Stimulated activated CD4-positive, alpha-beta T cell treated with anti-CD3 and anti-CD28 coated beads, TNF-alpha, amount 100 ng/mL, for 48 hours (primary cell): ENCODE measurements around the gene MAPK8.

ENCODE experiments used
- DNase-seq, 3 donors: peaks; one replicate each; pipeline ENCODE4 v3.0.0-alpha.2; 2020; ENCODE audit warnings: low read depth in 3 of 3

MAPK8 gene

DNA sequence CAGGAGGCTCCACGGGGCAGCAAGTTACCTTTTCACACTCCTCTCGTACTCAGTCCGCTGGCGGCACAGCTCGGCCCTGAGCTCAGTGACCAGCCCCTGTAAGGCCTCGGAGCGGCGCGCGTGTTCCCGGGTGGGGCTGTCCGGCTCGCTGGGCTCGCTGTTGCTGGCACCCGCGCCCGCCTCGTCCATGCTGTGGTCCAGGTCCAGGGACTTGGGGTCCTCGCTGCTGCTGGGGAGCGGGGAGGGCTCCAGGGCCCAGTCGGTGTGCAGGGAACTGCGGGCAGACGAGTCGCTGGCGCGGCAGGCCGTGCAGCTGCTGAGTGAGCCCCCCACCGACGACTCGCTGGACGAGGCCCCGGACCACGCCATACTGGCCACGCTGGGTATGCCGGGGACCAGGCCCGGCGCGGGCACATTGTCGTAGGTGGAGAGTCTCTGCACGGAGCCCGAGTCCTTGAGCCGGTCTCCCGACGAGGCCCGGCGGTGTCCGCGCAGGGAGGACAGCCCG, 143.8 kb downstream of the MAPK8 start:
- DNase-seq = no peak

DNA sequence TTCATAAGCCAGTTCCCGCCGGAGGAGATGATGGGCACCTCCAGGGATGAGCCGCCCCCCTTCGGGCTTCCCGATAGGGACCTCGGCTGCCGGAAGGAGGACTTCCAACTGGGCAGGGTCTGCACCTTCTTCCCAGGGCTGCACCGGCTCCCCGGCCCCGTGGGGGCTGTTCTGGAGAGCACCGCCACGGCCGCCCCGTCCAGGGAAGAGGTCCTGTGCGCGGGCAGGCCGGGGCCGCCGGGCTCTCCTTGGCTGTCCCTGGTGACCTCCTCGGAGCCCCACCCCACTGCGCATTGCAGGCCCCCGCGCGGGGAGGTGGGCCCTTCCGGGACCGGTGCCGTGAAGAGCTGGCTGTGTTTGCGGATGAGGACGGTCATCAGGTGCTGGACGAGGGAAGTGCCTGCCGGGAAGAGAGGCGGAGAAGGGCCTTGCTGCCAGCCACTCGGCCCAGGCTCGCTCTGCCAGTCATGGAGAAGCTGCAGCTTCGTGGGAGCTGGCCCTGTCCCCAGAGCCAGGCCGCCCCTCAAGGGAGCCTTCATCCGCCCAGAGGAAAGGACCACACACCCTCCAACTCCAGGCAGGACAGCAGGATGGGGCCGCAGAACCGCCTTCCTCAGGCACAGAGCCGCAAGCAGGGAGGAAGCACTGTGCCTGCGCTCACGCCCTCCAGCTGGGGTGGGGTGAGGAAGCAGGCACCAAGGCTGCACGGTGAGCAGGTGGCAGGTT, 144.4 kb downstream of the MAPK8 start:
- DNase-seq = no peak

DNA sequence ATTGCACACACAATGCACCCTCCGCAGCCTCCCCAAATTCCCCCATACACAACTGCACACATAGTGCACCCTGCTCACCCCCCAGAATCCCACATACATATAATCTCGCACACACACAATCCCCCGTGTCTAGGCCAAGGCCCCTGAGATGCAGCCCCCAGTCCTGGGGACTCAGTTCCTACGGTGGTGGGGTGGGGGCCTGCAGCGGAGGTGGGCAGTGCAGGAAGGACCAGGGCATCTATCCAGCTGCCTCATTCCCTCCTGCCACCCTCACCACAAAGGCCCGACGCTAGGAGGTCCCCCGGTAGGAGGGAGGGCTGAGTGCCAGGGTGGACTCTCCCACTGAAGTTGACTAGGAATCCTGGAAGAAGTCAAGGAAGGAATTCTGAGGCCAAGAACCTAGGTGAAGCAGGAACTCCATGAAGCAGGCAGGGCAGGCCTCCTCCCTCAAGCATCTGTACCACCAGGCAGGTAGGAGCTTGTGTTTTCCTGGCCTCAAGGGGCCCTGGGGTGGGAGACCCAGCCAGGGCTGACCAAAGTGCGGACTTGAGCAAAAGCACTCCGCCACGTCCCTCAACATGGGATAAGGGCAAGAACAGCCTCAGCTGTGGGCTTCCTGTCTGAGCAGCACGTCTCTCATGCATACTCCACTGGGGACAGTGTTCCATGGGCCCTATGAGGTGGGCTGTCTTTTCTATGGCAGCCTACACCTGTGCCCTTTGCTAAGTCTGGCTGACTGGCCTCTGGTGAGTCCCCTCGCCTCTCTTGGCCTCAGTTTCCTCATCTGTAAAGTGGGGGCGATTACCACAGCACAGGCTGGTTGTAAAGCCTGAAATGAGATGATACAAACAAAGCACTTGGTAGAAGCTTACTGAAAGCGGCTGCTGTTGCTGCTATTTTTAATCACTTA, 145.7 kb downstream of the MAPK8 start:
- DNase-seq = no peak

DNA sequence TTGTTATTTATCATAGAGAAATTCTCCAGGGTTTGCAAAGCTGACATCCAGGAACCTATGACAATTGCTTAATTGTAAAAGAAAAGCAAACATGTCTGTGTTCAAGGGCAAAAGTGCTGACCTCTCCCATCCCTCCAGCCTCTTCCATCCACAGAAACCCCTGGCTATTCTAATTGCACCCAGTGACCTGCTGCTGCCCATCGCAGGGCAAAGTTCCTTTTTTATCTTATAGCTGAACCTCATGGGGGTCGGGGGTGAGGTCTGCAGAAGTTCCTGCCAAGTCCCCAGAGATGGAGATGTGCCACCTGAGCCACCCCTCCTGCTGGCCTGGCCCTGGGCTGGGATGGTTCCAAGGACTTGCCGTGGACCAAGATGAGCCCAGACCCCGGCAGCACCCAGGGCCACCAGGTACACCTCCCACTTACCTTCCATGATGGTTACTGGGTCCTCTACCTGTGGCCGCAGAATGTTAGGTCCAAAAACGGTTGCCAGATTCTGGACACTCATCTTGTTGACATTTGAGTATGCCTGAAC, 146.5 kb downstream of the MAPK8 start:
- no peak for DNase-seq

DNA sequence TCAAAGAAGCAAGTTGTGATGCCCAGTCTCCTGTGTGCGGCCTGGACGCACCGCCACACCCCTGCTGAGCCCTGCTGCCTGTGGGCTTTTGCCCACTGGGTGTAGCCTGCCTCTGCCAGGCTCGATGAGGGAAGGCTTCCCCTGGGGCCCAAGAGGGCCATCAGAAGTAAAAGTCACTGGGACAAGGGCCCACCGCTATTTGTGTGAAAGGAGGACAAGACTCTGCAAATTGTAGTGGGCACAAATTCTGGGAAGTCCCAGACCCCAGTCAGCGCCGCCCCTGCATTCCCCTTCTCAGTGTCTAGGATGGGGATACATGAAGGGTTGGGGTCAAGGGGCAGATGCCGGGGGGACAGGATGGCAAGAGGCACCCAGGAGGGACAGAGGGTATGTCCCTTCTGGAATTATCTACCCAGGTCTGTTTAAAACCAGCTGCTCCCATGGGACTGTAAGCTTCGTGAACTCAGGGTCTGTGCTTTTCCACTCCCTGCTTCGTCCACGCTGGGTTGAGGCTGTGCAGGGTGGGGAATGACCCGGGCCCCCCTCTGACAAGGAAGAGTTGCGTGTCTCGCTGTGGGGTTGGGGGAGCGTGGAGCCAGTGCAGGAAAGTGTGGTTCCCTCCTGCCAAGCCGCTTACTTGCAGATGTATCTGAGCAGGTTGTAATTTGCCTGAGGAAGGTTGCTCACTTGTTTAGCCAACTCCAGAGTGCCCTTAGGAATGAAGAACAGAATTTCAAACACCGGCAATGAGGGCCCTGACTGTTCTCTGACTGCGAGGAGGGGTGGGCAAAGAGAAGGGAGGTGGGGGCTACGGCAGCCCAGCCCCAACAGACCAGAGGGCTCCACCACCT, 147.2 kb downstream of the MAPK8 start:
- no peak for DNase-seq

DNA sequence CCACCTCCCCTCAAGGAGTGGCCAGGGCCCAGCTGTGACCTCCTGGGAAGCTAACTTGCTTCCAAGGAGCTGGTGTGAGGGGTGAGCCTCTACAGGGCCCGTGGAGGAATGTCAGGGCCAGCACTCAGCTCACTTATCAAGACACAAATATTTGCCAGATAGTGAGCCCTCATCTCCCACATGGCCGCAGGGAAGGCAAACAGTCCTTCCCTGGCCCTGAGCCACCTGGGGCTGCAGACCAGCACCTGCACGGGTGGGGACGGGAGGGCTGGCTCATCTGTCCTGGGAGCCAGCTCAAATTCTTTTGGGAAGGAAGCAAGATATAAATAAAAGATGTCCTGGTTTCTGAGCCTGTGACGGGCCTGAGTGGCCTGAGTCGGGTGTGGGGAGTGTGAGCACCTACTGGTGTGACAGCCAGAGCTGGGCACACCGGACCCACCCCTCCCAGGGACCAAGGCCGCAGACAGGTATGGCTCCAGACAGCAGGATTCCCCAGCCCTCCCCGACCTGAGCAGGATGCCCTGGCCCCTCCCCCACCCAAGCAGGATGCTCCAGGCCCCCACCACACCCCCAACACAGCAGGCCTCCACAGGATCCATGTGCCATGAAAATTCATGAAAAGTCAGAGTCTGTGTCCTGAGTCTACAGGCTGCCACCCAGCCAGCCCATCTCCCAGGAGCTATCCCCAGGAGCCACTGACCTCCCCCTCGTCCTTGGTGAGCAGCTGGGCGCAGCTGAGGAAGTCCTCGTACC, 148.0 kb downstream of the MAPK8 start:
- no peak for DNase-seq

DNA sequence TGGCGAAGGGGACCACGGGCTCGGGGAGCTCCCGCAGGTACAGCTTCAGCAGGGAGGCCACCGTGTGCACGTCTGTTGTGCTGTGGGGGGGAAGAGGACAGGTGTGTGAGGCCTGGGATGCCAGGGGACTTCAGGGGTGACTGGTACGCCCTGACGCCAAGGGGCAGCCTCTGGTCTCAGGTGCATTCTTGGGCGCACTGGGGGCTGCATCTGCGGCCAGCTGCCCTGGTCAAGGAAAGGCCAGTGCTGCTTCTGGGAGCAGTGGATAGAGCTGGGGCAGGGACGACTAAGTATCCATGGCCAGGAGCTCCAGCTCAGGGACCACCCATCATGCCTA, 148.5 kb downstream of the MAPK8 start:
- DNase-seq = no peak

DNA sequence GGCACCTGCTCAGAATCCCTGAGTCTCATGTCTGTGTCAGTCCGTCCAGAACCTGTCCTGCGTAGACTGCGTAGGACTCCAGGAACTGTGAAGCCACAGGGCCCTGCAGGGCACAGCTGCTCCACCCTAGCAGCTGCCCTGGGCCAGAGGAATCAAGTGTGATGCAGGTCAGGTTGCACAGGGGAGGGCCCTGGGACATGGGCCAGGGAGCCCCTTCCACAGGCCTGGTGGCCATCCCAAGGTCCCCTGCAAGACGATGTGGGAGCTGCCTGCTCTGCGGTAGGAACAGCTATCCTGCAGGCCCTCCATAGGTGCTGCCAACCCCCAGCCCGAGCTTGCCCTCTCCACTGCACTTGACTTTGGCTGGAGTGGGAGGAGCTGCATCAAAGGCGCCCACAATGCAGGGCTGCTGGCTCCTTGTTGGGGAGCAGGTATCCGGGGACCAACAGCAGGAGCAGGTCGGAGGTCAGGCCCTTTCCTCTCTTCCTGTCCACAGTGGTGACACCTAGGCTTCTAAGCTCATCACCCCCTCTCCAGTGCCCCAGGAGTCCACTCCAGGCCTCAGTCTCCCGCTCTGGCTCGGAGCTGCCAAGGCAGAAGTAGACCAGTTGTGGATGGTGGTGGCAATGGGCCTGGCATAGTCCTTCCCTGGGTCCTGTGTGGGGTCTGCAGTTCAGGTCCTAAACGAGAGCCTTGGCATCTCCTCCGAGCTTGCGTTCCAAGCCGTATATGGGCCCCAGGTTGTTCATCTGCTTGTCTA, 149.1 kb downstream of the MAPK8 start:
- DNase-seq = no peak

DNA sequence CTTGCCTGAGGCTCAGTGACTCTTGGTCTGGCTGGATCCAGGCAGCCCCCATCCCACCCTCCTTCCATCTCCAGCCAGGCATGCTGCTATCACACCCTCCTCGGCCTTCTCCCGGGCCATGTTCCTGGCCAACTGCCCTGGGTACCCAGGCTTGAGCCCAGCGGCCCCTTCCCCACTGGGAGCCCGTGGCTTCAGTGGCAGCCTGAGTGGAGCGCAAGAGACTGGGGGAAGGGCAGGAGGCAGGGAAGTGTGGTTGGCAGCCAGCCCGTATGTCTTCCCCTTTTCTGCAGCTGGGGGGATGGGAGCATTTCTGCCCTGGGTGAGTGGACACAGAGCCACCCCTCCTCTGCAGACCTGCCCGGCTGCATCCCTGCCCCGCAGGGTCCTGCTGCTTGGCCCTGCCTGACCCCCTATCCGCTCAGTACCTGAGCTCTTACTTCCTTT, 149.9 kb downstream of the MAPK8 start:
- no peak for DNase-seq

DNA sequence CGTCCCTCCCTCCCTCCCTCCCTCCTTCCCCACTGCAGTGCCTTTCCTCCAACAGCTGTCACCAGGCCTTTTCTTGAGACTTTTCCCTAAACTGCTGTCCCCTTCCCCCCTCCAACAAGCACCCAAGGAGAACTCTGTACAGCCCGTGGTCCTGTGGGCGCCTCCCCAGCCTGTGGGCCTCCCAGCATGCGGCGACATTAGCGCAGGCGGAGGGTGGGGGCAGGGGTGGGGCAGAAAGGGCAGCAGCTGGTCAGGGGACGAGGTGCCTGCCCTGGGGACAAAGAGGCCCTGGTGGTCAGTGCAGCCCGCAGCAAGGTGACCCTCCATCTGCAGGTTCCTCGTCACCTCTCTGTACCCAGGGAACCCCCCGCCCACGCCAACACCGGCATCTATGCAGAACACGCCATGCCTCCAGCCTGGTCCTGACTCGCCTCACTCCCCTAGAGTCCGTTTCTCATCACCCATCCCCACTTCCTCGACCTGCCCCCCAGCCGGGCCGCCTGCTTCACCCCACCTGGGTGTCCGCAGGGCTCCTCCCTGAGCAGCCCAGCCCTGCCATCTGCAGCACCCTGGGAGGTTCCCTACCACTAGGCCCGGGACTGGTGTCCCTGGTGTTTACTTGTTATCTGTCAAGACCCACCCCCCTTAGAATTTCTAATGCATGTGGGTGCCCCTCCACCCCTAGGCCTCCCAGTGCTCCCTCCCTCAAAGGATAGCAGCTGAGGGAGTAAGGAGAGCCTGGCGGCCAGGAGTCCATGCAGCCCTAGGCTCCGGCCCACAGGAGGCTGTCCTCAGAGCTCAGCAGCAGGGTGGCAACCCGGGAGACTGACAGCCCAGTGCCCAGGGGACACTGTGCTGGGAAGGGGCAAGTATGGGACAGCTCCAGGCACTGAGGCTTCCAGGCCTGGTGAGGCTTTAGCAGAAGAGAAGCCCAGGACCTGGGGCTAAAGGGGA, 150.6 kb downstream of the MAPK8 start:
- no peak for DNase-seq

DNA sequence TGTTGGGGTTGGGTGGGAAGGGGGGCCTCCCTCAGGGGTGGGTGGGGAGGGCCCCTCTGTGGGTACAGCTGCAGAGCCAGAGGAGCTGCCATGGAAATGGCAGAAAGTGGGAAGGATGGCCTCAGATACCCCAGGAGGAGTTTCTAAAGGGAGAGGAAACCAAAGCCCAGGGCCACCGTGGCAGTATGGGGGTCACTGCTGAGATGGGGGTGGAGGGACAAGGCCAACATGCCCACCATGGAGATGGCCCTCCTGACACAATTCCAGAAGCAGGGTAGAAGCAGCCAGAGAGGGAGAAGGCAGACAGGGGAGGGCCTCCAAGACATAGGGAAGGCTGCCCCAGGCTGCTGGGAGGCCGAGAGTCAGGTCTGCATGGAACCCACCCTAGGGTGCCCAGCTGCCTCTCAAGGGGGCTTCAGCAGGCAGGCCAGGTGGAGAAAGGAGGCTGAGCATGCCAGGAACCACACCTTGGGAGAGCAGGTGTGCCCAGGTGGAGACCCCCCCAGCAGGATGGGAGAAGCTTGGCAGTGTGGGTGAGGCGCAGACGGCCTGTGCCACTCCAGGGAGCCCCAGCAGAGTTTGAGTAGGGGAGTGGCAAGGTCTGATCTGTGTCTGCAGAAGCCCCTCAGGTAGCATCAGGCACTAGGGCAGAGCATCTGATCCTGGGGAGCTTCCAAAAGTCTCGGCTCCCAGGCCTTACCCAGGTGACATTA, 151.6 kb downstream of the MAPK8 start:
- DNase-seq = no peak

DNA sequence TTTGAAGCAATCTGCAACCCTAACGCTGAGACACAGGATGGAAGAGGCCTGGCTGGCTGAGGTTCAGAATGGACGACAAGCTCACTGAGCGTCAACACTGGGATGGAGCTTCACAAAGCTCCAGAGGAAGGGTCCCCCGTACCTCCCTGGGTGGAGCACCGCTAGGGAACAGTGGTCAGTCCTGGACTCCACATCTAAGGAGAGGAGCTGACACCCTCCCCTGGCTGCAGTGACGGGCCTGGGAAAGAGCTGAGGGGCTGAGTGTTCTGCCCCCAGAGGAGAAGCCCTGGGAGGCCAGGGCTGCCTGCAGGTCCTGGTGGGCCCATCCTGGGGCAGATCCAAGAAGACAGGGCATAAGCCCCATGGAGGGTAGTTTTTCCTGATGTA, 152.2 kb downstream of the MAPK8 start:
- no peak for DNase-seq

DNA sequence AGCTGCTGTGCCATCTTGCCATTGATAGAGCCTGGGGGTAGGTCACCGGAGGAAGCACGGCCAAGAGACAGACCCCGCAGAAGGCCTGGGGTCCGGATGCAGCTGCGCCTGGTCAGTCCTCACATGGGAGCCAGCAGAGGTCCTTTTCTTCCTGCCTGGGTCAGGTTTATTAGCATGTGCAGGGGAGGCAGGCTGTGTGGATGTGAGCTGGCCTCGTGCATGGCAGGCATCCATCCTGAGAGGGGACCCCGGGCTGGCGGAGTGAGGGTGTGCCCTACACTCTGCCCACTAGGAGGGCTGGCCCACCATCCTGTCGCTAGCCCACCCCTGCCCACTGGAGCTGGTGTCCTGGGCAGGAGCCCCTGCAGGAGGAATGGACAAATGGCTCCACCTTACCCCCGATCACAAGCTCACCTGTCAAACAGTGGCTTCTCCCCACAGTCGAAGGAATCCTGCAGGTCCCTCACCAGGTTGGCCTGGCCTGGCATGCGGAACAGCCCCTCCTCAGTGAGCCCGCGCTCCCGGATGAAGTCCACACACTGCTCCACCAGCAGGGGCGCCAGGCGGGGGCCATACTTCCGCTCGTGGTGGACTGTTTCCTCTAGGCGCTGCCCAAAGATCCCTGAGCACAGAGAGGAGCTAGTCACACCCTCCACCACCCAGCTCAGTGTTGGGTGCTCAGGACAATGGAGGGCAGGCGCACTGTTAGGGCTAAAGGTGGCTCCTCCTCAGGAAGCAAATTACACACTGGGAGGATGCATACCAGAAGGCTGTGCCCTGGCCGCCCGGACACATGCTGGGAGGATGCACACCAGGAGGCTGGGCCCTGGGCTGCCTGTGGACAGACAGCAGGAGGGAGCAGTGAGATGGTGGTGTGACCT, 153.0 kb downstream of the MAPK8 start:
- DNase-seq = no peak

DNA sequence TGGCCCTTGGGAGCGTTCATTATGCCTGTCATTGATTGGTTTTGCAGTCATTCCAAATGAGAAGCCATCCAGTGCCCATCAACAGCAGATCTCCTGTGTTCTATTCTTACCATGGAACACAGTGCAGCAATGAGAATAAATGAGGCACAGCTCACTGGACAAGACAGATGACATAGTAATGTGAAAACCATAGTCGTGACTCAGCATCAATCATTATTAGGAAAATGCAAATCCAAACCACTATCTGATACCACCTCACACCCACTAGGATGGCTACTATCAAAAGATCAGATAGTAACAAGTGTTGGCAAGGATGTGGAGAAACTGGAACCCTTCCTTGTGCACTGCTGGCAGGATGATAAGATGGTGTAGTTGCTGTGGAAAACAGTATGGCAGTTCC, 153.7 kb downstream of the MAPK8 start:
- no peak for DNase-seq

DNA sequence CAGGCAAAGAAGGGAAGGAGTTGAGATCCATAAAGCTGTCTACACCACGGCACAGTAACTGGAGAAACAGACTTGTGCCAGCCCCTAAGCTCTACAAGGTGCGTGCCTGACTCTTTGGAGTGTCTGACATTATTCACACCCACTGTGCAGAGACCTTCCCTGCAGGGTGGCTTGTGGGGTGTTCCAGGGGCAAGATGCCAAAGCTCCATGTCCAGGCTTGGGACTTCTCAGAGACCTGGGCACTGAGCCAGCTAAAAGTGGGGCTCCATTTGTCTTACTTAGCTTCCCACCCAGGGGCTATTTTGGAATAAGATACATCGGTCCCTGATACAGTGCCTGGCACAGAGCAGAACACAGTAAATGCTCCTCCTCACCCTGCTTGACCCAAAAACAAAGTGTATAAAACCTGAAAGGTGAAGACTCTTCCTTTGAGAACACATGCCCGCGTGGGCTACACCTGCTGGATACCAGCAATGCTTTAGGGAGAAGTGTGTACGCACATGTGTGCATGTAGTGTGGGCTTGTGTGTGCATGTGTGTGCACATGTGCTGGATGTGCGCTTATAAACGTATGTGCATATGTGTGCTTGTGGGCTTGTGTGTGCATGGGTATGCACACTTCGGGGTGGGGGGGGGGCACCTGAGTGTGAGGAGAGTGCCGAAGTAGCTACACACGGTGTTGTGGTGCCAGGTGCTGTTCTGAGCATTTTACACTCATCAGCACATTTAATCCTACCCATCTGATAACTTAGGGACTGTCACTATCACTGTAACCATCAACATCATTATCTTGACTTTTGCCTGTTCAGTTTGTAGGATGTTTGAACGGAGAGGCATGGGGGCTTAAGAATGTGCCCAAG, 155.4 kb downstream of the MAPK8 start:
- DNase-seq = no peak

DNA sequence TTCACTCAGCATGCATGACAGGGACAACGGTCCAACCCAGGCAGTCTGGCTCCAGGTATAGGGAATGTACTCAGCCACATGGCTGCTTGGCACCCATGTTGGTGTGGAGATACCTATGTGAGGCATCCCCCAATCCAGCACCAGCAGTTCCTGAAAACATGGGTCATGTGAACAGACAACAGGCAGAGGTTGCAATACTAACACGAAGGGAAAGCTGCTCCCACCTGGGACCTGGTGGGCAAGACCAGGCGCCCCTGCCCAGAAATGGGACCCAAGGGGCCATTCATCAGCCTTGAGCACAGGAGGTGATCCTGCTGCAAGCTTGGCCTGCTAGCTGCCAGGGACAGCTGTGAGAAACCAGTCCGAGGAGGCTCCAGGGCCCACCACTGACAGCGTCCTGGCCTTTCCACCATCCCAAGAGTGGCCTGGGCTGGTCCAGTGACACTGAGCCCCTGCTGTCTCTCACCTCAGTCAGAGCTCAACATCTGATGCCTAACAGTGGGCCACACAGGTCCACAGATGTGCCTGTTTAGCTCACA, 156.1 kb downstream of the MAPK8 start:
- no peak for DNase-seq
